GM23338 (cell line): ENCODE measurements around the gene PDE2A. TPM values are rescaled to one million over a fixed set of nuclear protein-coding genes. Genes with fewer than 3 reads are reported as not detected.
A peak's percentile ranks its signal among the peaks of the same experiment; 100 is the strongest.

Experiments
- ATAC-seq: fragments of 200-7000 bp; cut with Tn5 transposase; 3 replicates; pipeline ENCODE4 v1.9.1; 2020
- DNase-seq: peaks from one replicate; pipeline ENCODE4 v3.0.0-alpha.2; 2015; ENCODE audit warnings: low spot score
- H2AFZ ChIP-seq: fragments of 200-600 bp; sonication (generic); 2 replicates; pipeline ENCODE4 v1.8.0; 2016; ENCODE audit warnings: antibody characterized with exemption, mild to moderate bottlenecking, moderate library complexity
- H3F3A ChIP-seq: fragments of 200-600 bp; sonication (generic); replicated peaks from 2 replicates; pipeline ENCODE4 v1.8.0; 2017; ENCODE audit warnings: antibody characterized with exemption, mixed run types, low read depth
- H3K27ac ChIP-seq: fragments of 200-600 bp; sonication (generic); 2 replicates; pipeline ENCODE4 v1.6.1; 2016; ENCODE audit warnings: low read depth
- H3K27me3 ChIP-seq: fragments of 200-600 bp; sonication (generic); 2 replicates; pipeline ENCODE4 v1.8.0; 2016; ENCODE audit warnings: mild to moderate bottlenecking, mixed run types, moderate library complexity; ENCODE audit not compliant: insufficient read depth
- H3K36me3 ChIP-seq: fragments of 200-600 bp; sonication (generic); 2 replicates; pipeline ENCODE4 v1.8.0; 2016; ENCODE audit warnings: mild to moderate bottlenecking; ENCODE audit not compliant: insufficient read depth
- H3K4me1 ChIP-seq: fragments of 200-600 bp; sonication (generic); 2 replicates; pipeline ENCODE4 v1.8.0; 2016; ENCODE audit warnings: mild to moderate bottlenecking, moderate library complexity; ENCODE audit not compliant: insufficient read depth
- H3K4me2 ChIP-seq: fragments of 200-600 bp; sonication (generic); 2 replicates; pipeline ENCODE4 v1.7.1; 2017; ENCODE audit warnings: mixed run types
- H3K4me3 ChIP-seq: fragments of 200-600 bp; sonication (generic); 2 replicates; pipeline ENCODE4 v1.6.1; 2016; ENCODE audit warnings: mixed run types
- H3K79me2 ChIP-seq: fragments of 200-600 bp; sonication (generic); replicated peaks from 2 replicates; pipeline ENCODE4 v1.8.0; 2017; ENCODE audit warnings: mild to moderate bottlenecking; ENCODE audit not compliant: insufficient read depth
- H3K9me2 ChIP-seq: fragments of 200-600 bp; sonication (generic); 2 replicates; pipeline ENCODE4 v1.8.0; 2017; ENCODE audit not compliant: insufficient read depth
- H4K20me1 ChIP-seq: fragments of 200-600 bp; sonication (generic); replicated peaks from 2 replicates; pipeline ENCODE4 v1.8.0; 2017; ENCODE audit warnings: mild to moderate bottlenecking; ENCODE audit not compliant: insufficient read depth
- H3K27ac Mint-ChIP-seq: 2 replicates; pipeline ENCODE4 v1.8.0; 2020; ENCODE audit warnings: inconsistent platforms, mild to moderate bottlenecking, moderate library complexity, mixed read lengths
- H3K27me3 Mint-ChIP-seq: 3 replicates; pipeline ENCODE4 v1.8.0; 2022; ENCODE audit warnings: low read depth, mild to moderate bottlenecking, moderate library complexity, mixed read lengths, inconsistent platforms; ENCODE audit not compliant: insufficient read depth, poor library complexity
- H3K36me3 Mint-ChIP-seq: 3 replicates; pipeline ENCODE4 v1.8.0; 2021; ENCODE audit warnings: low read depth, mild to moderate bottlenecking, inconsistent platforms, moderate library complexity, mixed read lengths
- H3K4me1 Mint-ChIP-seq: 3 replicates; pipeline ENCODE4 v1.8.0; 2020; ENCODE audit warnings: mild to moderate bottlenecking, inconsistent platforms, mixed read lengths
- H3K4me3 Mint-ChIP-seq: 3 replicates; pipeline ENCODE4 v1.8.0; 2021; ENCODE audit warnings: moderate library complexity, mild to moderate bottlenecking, inconsistent platforms, mixed read lengths
- H3K9me3 Mint-ChIP-seq: 3 replicates; pipeline ENCODE4 v1.8.0; 2020; ENCODE audit warnings: moderate library complexity, mild to moderate bottlenecking, inconsistent platforms, mixed read lengths
- CTCF ChIP-seq, 2 experiments: fragments of 200-600 bp in 1 of 2; sonication (generic) in 1 of 2; conservative IDR thresholded peaks; 2 replicates each; pipeline versions ENCODE4 v1.5.1 to v1.6.1; 2016 to 2017; ENCODE audit warnings: antibody characterized with exemption in 2 of 2, low read depth in 2 of 2, mild to moderate bottlenecking in 2 of 2, moderate library complexity in 1 of 2
- JUNB ChIP-seq: IDR thresholded peaks from one replicate; pipeline ENCODE4 v1.6.1; 2016; ENCODE audit warnings: antibody characterized with exemption; ENCODE audit not compliant: unreplicated experiment
- NANOG ChIP-seq: IDR thresholded peaks from 2 replicates; pipeline ENCODE4 v1.6.1; 2016; ENCODE audit warnings: antibody characterized with exemption, borderline replicate concordance
- POLR2AphosphoS5 ChIP-seq: IDR thresholded peaks from 2 replicates; pipeline ENCODE4 v1.6.1; 2016; ENCODE audit warnings: antibody characterized with exemption, low read depth
- REST ChIP-seq: IDR thresholded peaks from one replicate; pipeline ENCODE4 v1.6.1; 2018; ENCODE audit warnings: antibody characterized with exemption; ENCODE audit not compliant: unreplicated experiment
- ZNF331 ChIP-seq: fragments of 250-450 bp; sonication (Bioruptor Pico); IDR thresholded peaks from 2 replicates; pipeline ENCODE4 v1.5.0; 2020; ENCODE audit warnings: low read depth, mild to moderate bottlenecking, moderate library complexity
- ZNF462 ChIP-seq: fragments of 250-450 bp; sonication (Bioruptor Pico); IDR thresholded peaks from 2 replicates; pipeline ENCODE4 v1.5.0; 2020; ENCODE audit warnings: mild to moderate bottlenecking, moderate library complexity
- polyA plus RNA-seq: library from polyadenylated mRNA; unstranded; fragments of >200 nt; fragmentation: Nextera tagmentation; extraction: Ambion mirVana; gene quantifications from 2 replicates; pipeline ENCODE4 v1.2.1, GENCODE V29; 2016
- total RNA-seq: library from RNA; depleted of rRNA; stranded (reverse); fragments of >200 nt; shearing (Covaris generic); gene quantifications from 2 replicates; pipeline ENCODE4 v1.2.3, GENCODE V29; 2014

PDE2A gene
- total and polyA plus RNA-seq, 2 experiments from 2014 or later, result 4.3 to 16.2 TPM

GRCh38 chr11:72598906-72599305 is 75.3 kb downstream of the PDE2A start:
- Histone ChIP-seq H3K27me3 (no peaks in the 10 kb centered on the region), H3K4me1 (peaks cover 19% of the 10 kb centered on the region; the same call in 1 of the 2 replicates), H4K20me1 (no peaks in the 10 kb centered on the region; the same call in 1 of the 2 replicates), H2AFZ (no peak overlapping the region), H3K9me2 (no peaks in the 10 kb centered on the region), H3K36me3 (no peaks in the 10 kb centered on the region), H3K27ac (no peak overlapping the region), H3K4me2 (no peak overlapping the region), H3K79me2 (no peaks in the 10 kb centered on the region), H3K4me3 (no peak overlapping the region), H3F3A (no peaks in the 10 kb centered on the region)
- no peak overlapping the region for H3K27ac Mint-ChIP-seq
- peaks cover 14% of the 10 kb centered on the region for H3K27me3 Mint-ChIP-seq
- no peaks in the 10 kb centered on the region for H3K9me3 Mint-ChIP-seq
- peaks cover 35% of the 10 kb centered on the region for H3K4me1 Mint-ChIP-seq
- no peaks in the 10 kb centered on the region for H3K36me3 Mint-ChIP-seq
- peak; percentile 79 for DNase-seq
- no peak overlapping the region for H3K4me3 Mint-ChIP-seq
- no peak for TF ChIP-seq ZNF331 (CRISPR knock-in tag)
- peak; percentile 62 to 85 for TF ChIP-seq CTCF (conservative IDR thresholded peaks at IDR 0.05; ENCODE audit: low read depth in 2 of 2)
- no peak for TF ChIP-seq REST
- TF ChIP-seq POLR2AphosphoS5, result no peak
- no peak for TF ChIP-seq NANOG
- ATAC-seq, result peak; percentile 73

GRCh38 chr11:72598466-72598865 is 75.8 kb downstream of the PDE2A start:
- Mint-ChIP-seq H3K27me3 (peaks cover 14% of the 10 kb centered on the region), H3K9me3 (no peaks in the 10 kb centered on the region), H3K4me1 (peaks cover 38% of the 10 kb centered on the region), H3K36me3 (no peaks in the 10 kb centered on the region), H3K4me3 (no peak overlapping the region), H3K27ac (no peak overlapping the region)
- H4K20me1 ChIP-seq, result no peaks in the 10 kb centered on the region
- H3K79me2 ChIP-seq, result no peaks in the 10 kb centered on the region
- ATAC-seq, result no peak
- H3K4me3 ChIP-seq, result no peak overlapping the region
- H3K27me3 ChIP-seq, result no peaks in the 10 kb centered on the region
- no peak for DNase-seq
- no peak overlapping the region for H2AFZ ChIP-seq
- no peaks in the 10 kb centered on the region for H3F3A ChIP-seq
- H3K4me2 ChIP-seq, result no peak overlapping the region
- no peaks in the 10 kb centered on the region for H3K36me3 ChIP-seq
- H3K4me1 ChIP-seq, result peaks cover 19% of the 10 kb centered on the region; the same call in 1 of the 2 replicates
- H3K27ac ChIP-seq, result no peak overlapping the region
- H3K9me2 ChIP-seq, result no peaks in the 10 kb centered on the region
- no peak for TF ChIP-seq REST
- TF ChIP-seq ZNF462, result no peak
- no peak for TF ChIP-seq JUNB
